SU-DHL-6 (cell line): Measurements from ENCODE around the gene MIGA2.
A peak's percentile ranks its signal among the peaks of the same experiment; 100 is the strongest.

Source experiments
- H2AFZ ChIP-seq: fragments of 200-600 bp; sonication (generic); 2 replicates; pipeline ENCODE4 v1.6.1; 2014; ENCODE audit warnings: low read depth, mild to moderate bottlenecking, moderate library complexity, mixed read lengths, antibody characterized with exemption, low read length; ENCODE audit not compliant: severe bottlenecking
- H3F3A ChIP-seq: fragments of 200-600 bp; shearing (Covaris generic); 2 replicates; pipeline ENCODE4 v1.6.0; 2016; ENCODE audit warnings: antibody characterized with exemption, mild to moderate bottlenecking; ENCODE audit not compliant: insufficient read depth
- H3K27ac ChIP-seq: fragments of 200-600 bp; sonication (generic); 2 replicates; pipeline ENCODE4 v1.5.1; 2016; ENCODE audit warnings: low read depth, mild to moderate bottlenecking, low read length, moderate library complexity, mixed read lengths
- H3K27me3 ChIP-seq: fragments of 200-600 bp; sonication (generic), shearing (Covaris generic); 2 replicates; pipeline ENCODE4 v1.6.0; 2014; ENCODE audit warnings: mild to moderate bottlenecking, low read length
- H3K36me3 ChIP-seq: fragments of 200-600 bp; sonication (generic); 2 replicates; pipeline ENCODE4 v1.6.1; 2014; ENCODE audit warnings: mild to moderate bottlenecking, low read length, mixed read lengths
- H3K4me2 ChIP-seq: fragments of 300-600, 200-600 bp; shearing (Covaris generic), sonication (generic); 2 replicates; pipeline ENCODE4 v1.6.0; 2014; ENCODE audit warnings: low read length, low read depth, mild to moderate bottlenecking; ENCODE audit not compliant: poor library complexity, severe bottlenecking
- H3K4me3 ChIP-seq: fragments of 200-600 bp; sonication (generic); 2 replicates; pipeline ENCODE4 v1.5.1; 2014; ENCODE audit warnings: antibody characterized with exemption, low read length, mild to moderate bottlenecking, mixed read lengths; ENCODE audit not compliant: insufficient read depth, poor library complexity, severe bottlenecking
- H3K79me2 ChIP-seq: fragments of 200-600 bp; sonication (generic); 2 replicates; pipeline ENCODE4 v1.6.1; 2014; ENCODE audit warnings: mild to moderate bottlenecking, low read length, moderate library complexity; ENCODE audit not compliant: insufficient read depth
- H3K9ac ChIP-seq: fragments of 200-600 bp; sonication (generic); 2 replicates; pipeline ENCODE4 v1.7.0; 2014; ENCODE audit warnings: mild to moderate bottlenecking, low read length
- H3K9me2 ChIP-seq: fragments of 200-600 bp; sonication (generic); replicated peaks from 2 replicates; pipeline ENCODE4 v1.6.1; 2014; ENCODE audit warnings: low read length; ENCODE audit not compliant: insufficient read depth
- H3K9me3 ChIP-seq: fragments of 200-600 bp; sonication (generic); 2 replicates; pipeline ENCODE4 v1.6.1; 2014; ENCODE audit warnings: low read length, mixed read lengths; ENCODE audit not compliant: insufficient read depth
- H4K20me1 ChIP-seq: fragments of 200-600 bp; sonication (generic); 2 replicates; pipeline ENCODE4 v1.6.1; 2014; ENCODE audit warnings: low read depth, mild to moderate bottlenecking, antibody characterized with exemption, low read length, moderate library complexity, mixed read lengths
- CTCF ChIP-seq: fragments of 200-600 bp; sonication (generic); IDR thresholded peaks from one replicate; pipeline ENCODE4 v1.5.1; 2017; ENCODE audit warnings: antibody characterized with exemption, mild to moderate bottlenecking, low read length, moderate library complexity; ENCODE audit not compliant: insufficient read depth, poor library complexity, severe bottlenecking
- EZH2phosphoT487 ChIP-seq: fragments of 200-600 bp; sonication (generic), shearing (Covaris generic); conservative IDR thresholded peaks from 2 replicates; pipeline ENCODE4 v1.6.1; 2018; ENCODE audit warnings: mild to moderate bottlenecking, antibody characterized with exemption, low read length, moderate library complexity, mixed read lengths

MIGA2 gene

GRCh38 chr9:129036241-129036922 is at the start of gene MIGA2:
TSS of gene MIGA2 (plus strand) at chr9:129036626. CDS start at chr9:129040595, 3,969 bp downstream.
- H3K9ac ChIP-seq, result peak within 1 kb of the TSS; percentile 80
- no peak for TF ChIP-seq CTCF
- no peak for TF ChIP-seq EZH2phosphoT487
- H3F3A ChIP-seq, result no peaks in the 10 kb centered on the region
- peaks cover 4% of the 10 kb centered on the region for H3K79me2 ChIP-seq
- H3K9me3 ChIP-seq, result no peaks in the 10 kb centered on the region
- no peaks in the 10 kb centered on the region for H3K9me2 ChIP-seq
- H3K27ac ChIP-seq, result no peak within 1 kb of the TSS
- H4K20me1 ChIP-seq, result no peaks in the 10 kb centered on the region
- H2AFZ ChIP-seq, result peak within 1 kb of the TSS; percentile 100
- H3K27me3 ChIP-seq, result no peaks in the 10 kb centered on the region
- peak within 1 kb of the TSS; percentile 85 for H3K4me2 ChIP-seq
- peak within 1 kb of the TSS; percentile 76 for H3K4me3 ChIP-seq
- H3K36me3 ChIP-seq, result no peaks in the 10 kb centered on the region

GRCh38 chr9:128986671-128987070 is 49.8 kb upstream of the MIGA2 start:
- H3K36me3 ChIP-seq, result peaks cover 38% of the 10 kb centered on the region

DNA sequence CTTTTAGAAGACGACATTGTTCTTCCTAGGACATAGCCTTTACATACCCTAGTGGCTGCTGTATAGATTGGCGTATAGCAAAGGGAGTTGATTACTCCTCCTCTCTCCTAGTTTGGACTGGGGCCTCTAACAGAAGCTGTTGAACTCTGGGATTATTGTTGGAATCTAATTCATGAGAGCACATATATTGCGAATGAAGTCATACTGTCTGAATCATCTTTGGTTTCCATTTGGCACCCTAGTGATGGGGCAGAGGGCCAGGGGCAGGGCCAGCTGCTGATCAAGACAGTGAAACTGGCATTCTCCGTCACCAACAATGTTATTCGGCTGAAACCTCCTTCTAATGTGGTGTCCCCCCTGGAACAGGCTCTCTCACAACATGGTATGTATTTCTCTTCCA is 48.6 kb upstream of the MIGA2 start:
- Histone ChIP-seq H3K4me2 (no peak overlapping the region), H4K20me1 (no peaks in the 10 kb centered on the region), H3K4me3 (no peak overlapping the region), H3K9me3 (no peaks in the 10 kb centered on the region), H3K27me3 (no peaks in the 10 kb centered on the region), H3K9ac (no peak overlapping the region), H3K79me2 (no peaks in the 10 kb centered on the region), H3K36me3 (peaks cover 33% of the 10 kb centered on the region), H3F3A (no peaks in the 10 kb centered on the region), H3K27ac (no peak overlapping the region), H3K9me2 (no peaks in the 10 kb centered on the region), H2AFZ (no peak overlapping the region)
- TF ChIP-seq EZH2phosphoT487 (no peak), CTCF (no peak)

More at GRCh38 chr9:128986671-128987070, 49.8 kb upstream of the MIGA2 start:
- no peak overlapping the region for H3K4me3 ChIP-seq
- H3K9me2 ChIP-seq, result no peaks in the 10 kb centered on the region
- TF ChIP-seq CTCF (no peak), EZH2phosphoT487 (no peak)
- no peaks in the 10 kb centered on the region for H3K27me3 ChIP-seq
- no peak overlapping the region for H3K9ac ChIP-seq
- H2AFZ ChIP-seq, result no peak overlapping the region
- H3K27ac ChIP-seq, result no peak overlapping the region
- no peaks in the 10 kb centered on the region for H4K20me1 ChIP-seq
- no peaks in the 10 kb centered on the region for H3K9me3 ChIP-seq
- H3K79me2 ChIP-seq, result no peaks in the 10 kb centered on the region
- no peaks in the 10 kb centered on the region for H3F3A ChIP-seq
- H3K4me2 ChIP-seq, result no peak overlapping the region
